K562 (cell line): ENCODE data around the gene CD84. TPM values are rescaled to one million over a fixed set of nuclear protein-coding genes. Genes with fewer than 3 reads are reported as not detected.

Experiments used
- ARID3A ChIP-seq: IDR thresholded peaks from 2 replicates; pipeline ENCODE4 v1.6.1; 2012; ENCODE audit warnings: low read depth, low read length, improper control_type of control experiment, borderline replicate concordance
- CTBP1 ChIP-seq: fragments of 450-650 bp; IDR thresholded peaks from 2 replicates; pipeline ENCODE4 v1.6.1; 2016; ENCODE audit warnings: borderline replicate concordance
- E2F3 ChIP-seq: fragments of 250-450 bp; sonication (Bioruptor Pico); IDR thresholded peaks from 2 replicates; pipeline ENCODE4 v1.4.0; 2020; ENCODE audit warnings: mild to moderate bottlenecking
- E4F1 ChIP-seq: fragments of 250-450 bp; sonication (Bioruptor Pico); IDR thresholded peaks from 2 replicates; pipeline ENCODE4 v1.5.0; 2021; ENCODE audit warnings: mild to moderate bottlenecking, borderline replicate concordance
- HES1 ChIP-seq: fragments of 450-650 bp; IDR thresholded peaks from 2 replicates; pipeline ENCODE4 v1.6.1; 2016; ENCODE audit warnings: low read depth, mild to moderate bottlenecking, moderate library complexity
- NKRF ChIP-seq: fragments of 450-650 bp; IDR thresholded peaks from 2 replicates; pipeline ENCODE4 v1.6.1; 2016; ENCODE audit warnings: borderline replicate concordance
- PKNOX1 ChIP-seq: fragments of 450-650 bp; IDR thresholded peaks from 2 replicates; pipeline ENCODE4 v1.6.1; 2016
- PREB ChIP-seq: sonication (generic); formaldehyde crosslinking; IDR thresholded peaks from 2 replicates; pipeline ENCODE4 v1.8.1; 2023; ENCODE audit warnings: mild to moderate bottlenecking, missing genetic modification reagents
- RBM17 ChIP-seq: fragments of 200-400 bp; formaldehyde crosslinking; IDR thresholded peaks from 2 replicates; pipeline ENCODE4 v1.6.1; 2017; ENCODE audit warnings: low read depth, mild to moderate bottlenecking, low read length, borderline replicate concordance
- SMARCA4 ChIP-seq: fragments of 450-650 bp; IDR thresholded peaks from 2 replicates; pipeline ENCODE4 v1.6.1; 2016
- SRSF1 ChIP-seq: fragments of 200-400 bp; formaldehyde crosslinking; IDR thresholded peaks from 2 replicates; pipeline ENCODE4 v1.6.1; 2017; ENCODE audit warnings: mild to moderate bottlenecking, low read depth, low read length, moderate library complexity
- TCF3 ChIP-seq: sonication (generic); formaldehyde crosslinking; IDR thresholded peaks from 2 replicates; pipeline ENCODE4 v1.4.0; 2020; ENCODE audit warnings: mild to moderate bottlenecking, missing genetic modification reagents
- TEAD4 ChIP-seq, 2 experiments: sonication (generic) in 1 of 2; formaldehyde crosslinking in 1 of 2; IDR thresholded peaks; 2 replicates each; pipeline versions ENCODE4 v1.6.1 to v1.8.0; 2012 to 2022; ENCODE audit warnings: borderline replicate concordance in 1 of 2, inconsistent platforms in 1 of 2, low read length in 1 of 2, mild to moderate bottlenecking in 1 of 2, missing genetic modification reagents in 1 of 2
- TRIM24 ChIP-seq, 2 experiments: fragments of 450-650 bp; IDR thresholded peaks; 2 replicates each; pipeline ENCODE4 v1.6.1; 2016
- XRCC4 ChIP-seq: IDR thresholded peaks from one replicate; pipeline ENCODE4 v1.6.1; 2011; ENCODE audit not compliant: insufficient read depth, insufficient read length; ENCODE audit errors: extremely low read depth
- ZNF274 ChIP-seq: IDR thresholded peaks from 2 replicates; pipeline ENCODE4 v1.6.1; 2011; ENCODE audit warnings: low read depth, mild to moderate bottlenecking, low read length, moderate library complexity, borderline replicate concordance
- ZNF766 ChIP-seq: fragments of 200-800 bp; sonication (Bioruptor generic); conservative IDR thresholded peaks from 2 replicates; pipeline ENCODE4 v1.6.1; 2016; ENCODE audit warnings: missing genetic modification characterization, missing compliant biosample characterization
- polyA plus RNA-seq, 8 experiments: library from polyadenylated mRNA; depleted of rRNA in 4 of 8; stranded (reverse) in 5 of 8; unstranded in 3 of 8; fragments of >200 nt; fragmentation: Nextera tagmentation in 2 of 8; fragmentation: Illumina TruSeq in 1 of 8; extraction: Ambion mirVana in 2 of 8; extraction: Trizol in 1 of 8; gene quantifications; 2 replicates each; pipeline versions ENCODE4 v1.2.1 to v1.2.3, GENCODE V29; 2011 to 2014; ENCODE audit warnings: inconsistent platforms in 1 of 8, missing spikeins in 1 of 8
- total RNA-seq, 7 experiments: library from RNA; depleted of rRNA in 6 of 7; stranded (reverse); fragments of >200 nt in 6 of 7; fragmentation: Illumina TruSeq in 2 of 7; extraction: Trizol in 2 of 7; gene quantifications; 2 replicates each; pipeline versions ENCODE4 v1.2.1 to v1.2.3, GENCODE V29; 2011 to 2021; ENCODE audit warnings: low replicate concordance in 1 of 7

Gene CD84
- total and polyA plus RNA-seq, 9 of the 15 experiments (the other 6 are each of a cell fraction or from before 2014, with no cell fraction given) = 0.82 to 6.8 (median 2.0) TPM

- TF ChIP-seq E4F1 (CRISPR knock-in tag) (no peak), ARID3A (no peak), TCF3 (peak; percentile 83), E2F3 (CRISPR knock-in tag) (no peak), RBM17 (no peak), TRIM24 (IDR thresholded peaks at IDR 0.05) (peak; percentile 18 to 19; a peak in 1 of 4 replicates), PKNOX1 (peak; percentile 72; the same call in 1 of the 2 replicates), XRCC4 (no peak), NKRF (no peak), ZNF274 (no peak), SRSF1 (no peak), HES1 (0 out of 2 replicates have a peak, but pooled peaks have one; percentile 42), CTBP1 (peak; percentile 90), ZNF766 (CRISPR knock-in tag) (peak; percentile 69), TEAD4 (IDR thresholded peaks at IDR 0.05; ENCODE audit: low read length) (peak; percentile 89), TEAD4 (CRISPR knock-in tag; IDR thresholded peaks at IDR 0.05; ENCODE audit: borderline replicate concordance) (no peak), PREB (CRISPR knock-in tag) (no peak), SMARCA4 (peak; percentile 64; the same call in 1 of the 2 replicates)
These were observed 47.4 kb upstream of the CD84 start (continued) for GRCh38 chr1:160626509-160627342.
